ENCODE measurements around the gene ATG2A. TPM values are rescaled to one million over a fixed set of nuclear protein-coding genes. Genes with fewer than 3 reads are reported as not detected.
"Not testable (repeated sequence)": the region's sequence is repeated elsewhere in the genome, so short reads cannot be mapped to it uniquely, and the experiment has no call there.

The ATG2A gene
- total RNA-seq, 1 donor from 2014 or later: 14.1 TPM

DNA sequence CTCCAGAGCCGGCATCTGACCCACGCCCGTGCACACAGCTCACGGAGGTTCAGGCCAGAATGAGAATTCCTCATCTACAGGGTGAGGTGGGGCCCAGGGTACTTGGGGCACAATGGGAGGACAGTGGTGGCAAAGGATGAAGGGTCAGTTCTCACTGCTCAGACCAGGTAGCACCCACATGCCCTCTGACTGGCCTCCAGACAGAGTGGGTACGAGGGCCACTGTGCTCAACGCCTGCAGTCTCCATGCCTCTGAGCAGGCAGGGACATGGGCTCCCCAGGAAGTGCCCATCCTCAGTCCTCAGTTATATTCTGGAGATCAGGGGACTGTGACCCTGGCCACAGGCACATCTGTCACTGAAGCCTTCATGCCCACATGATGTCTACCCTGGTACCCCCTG, 59.5 kb downstream of the ATG2A start:
- no peak for DNase-seq (ENCODE audit: low read depth)

DNA sequence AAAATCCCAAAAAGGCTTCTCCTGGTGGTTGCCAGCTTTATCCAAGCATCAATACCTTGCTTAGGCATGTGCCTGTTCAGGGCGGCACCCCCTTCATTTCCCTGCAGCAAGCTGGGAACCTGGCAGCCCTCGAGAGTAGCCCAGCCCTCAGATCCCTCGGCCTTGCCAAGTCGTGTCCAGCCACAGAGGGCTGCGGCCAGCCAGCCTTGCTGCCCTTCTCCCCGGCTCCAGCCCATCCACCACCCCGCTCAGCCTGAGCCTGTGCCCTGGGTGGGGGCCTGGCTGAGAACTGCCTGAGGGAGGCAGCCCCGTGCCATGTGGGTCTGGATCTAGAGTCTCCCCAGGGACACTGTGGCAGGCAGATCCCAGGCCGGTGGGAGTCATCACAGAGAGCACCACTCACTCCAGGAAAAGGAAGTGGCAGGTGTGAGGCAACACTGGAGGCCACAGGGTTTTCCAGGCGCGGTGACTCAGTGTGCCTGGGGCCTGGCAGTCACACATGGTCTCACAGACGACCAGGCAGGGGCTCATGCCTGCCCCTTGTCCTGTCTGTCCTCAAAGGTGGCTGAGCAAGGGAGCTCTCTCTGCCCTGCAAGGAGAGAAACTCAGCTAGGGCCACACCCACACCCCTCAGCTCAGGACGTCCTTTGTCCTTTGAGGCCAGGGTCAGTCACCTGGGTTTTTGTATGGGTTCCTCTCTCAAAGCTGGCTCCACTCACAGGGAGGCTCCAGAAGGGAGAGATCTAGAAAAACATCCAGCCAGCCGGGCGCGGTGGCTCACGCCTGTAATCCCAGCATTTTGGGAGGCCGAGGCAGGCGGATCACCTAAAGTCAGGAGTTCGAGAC, 60.4 kb downstream of the ATG2A start:
- peak; percentile 98 for DNase-seq (ENCODE audit: low read depth)

DNA sequence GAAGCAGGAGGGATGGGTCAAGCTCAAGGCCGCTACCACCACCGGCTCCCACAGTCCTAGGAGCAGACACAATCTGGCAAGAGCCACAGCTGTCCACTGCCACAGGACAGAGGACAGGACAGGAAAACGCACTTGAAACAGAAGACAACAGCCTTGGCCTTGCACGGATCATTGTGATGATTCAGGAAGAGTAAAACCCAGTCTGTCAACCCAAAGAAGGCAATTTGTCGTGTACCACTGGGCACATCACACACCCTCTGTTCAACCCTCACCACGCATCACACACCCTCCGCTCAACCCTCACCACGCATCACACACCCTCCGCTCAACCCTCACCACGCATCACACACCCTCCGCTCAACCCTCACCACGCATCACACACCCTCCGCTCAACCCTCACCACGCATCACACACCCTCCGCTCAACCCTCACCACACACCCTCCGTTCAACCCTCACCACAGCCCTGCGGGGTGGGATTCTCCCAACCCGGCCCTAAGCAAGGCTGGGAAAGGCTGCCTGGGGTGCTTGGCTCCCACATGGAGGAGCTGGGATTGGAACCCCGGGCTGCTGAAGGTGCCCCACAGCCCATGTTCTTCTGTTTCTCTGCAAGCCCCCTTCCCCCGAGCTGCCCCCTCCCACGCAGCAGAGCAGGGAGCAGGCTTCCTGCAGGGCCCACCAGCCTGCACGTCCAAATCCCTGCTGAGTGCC, 61.3 kb downstream of the ATG2A start:
- no peak for DNase-seq (ENCODE audit: low read depth)

GRCh38 chr11:64854534-64855502, 62.2 kb downstream of the ATG2A start:
- DNase-seq (ENCODE audit: low read depth): peak; percentile 96

- no peak for DNase-seq (ENCODE audit: low read depth)
Observed at GRCh38 chr11:64854157-64854533, 62.9 kb downstream of the ATG2A start.

GRCh38 chr11:64853709-64854108, 63.3 kb downstream of the ATG2A start:
- DNase-seq (ENCODE audit: low read depth): no peak

DNA sequence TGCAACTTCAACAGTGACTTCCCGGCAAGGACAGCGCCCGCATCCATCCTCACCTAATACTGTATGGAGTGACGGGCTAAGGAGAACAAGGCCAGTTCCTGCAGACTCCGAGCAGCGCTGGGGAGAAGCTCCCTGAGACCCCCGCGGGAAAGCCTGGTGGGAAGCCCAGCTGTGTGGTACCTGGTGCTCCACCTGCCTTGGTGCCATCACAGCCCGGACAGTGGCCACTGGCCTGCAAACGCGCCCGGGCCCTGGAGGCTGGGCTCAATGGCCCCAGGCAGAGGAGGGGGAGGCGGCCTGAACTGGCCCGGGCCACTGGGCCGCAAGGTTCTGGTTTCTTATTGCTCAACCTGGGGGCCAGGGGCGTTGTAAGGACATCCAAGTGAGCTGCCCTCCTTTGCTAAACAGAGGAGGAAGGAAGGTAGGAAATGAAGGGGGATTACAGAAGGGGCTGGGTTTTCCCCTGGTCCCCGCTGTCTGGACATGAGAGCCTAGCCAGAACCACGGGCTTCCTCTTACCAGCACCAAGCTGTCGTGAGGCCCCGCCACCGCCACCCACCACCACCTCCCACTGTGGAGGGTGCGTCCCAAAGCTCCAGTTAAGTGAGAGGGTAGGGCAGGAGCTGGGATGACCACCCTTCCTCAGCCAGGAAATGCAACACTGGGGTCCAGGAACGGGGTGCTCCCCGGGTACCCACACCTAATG, 64.1 kb downstream of the ATG2A start:
- DNase-seq (ENCODE audit: low read depth): no peak

- DNase-seq (ENCODE audit: low read depth): no peak
Observed at GRCh38 chr11:64851831-64852351, 65.1 kb downstream of the ATG2A start.

- DNase-seq (ENCODE audit: low read depth): no peak
Observed at GRCh38 chr11:64850979-64851567, 65.9 kb downstream of the ATG2A start.

GRCh38 chr11:64849598-64850356, 67.2 kb downstream of the ATG2A start:
- DNase-seq (ENCODE audit: low read depth): no peak

DNA sequence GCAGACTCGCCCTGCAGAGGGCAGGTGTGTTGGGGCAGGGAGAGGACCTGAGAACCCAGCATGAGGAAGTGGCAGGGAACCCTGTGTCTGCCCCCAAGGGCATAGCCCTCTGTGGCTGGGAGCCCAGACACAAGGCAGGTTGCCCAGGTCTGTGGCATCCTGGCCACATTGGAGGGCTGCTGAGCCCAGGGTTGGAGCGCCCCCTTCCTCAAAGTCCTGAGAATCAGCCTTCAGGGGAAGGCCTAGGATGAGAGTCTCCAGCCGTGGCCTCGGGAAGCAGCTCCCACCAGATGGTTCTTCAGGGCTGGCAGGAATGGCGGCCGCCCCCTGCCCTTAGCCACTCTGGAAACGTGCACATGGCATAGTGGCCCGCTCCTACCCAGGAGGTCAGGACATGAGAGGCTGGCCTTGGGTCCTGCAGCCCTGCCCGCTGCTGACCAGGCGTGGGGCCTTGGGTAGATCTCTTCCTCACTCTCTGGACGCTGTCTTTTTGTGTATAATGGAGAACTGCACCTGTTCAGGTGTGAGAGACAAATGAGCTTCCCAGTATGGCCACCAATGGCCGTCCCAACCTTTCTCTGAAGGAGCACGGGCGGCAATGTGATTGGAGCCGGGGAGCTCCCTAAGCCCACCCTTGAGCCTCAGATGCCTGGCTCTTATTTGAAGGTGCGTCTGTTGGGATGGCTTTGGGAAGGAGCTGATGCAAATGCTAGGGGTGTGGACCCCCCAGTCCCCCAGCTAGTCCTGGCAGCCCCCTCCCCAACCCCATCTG, 68.0 kb downstream of the ATG2A start:
- no peak for DNase-seq (ENCODE audit: low read depth)

GRCh38 chr11:64848214-64848825, 68.7 kb downstream of the ATG2A start:
- no peak for DNase-seq (ENCODE audit: low read depth)

- DNase-seq (ENCODE audit: low read depth): peak; percentile 95
Observed at GRCh38 chr11:64846998-64847666, 69.9 kb downstream of the ATG2A start.

DNA sequence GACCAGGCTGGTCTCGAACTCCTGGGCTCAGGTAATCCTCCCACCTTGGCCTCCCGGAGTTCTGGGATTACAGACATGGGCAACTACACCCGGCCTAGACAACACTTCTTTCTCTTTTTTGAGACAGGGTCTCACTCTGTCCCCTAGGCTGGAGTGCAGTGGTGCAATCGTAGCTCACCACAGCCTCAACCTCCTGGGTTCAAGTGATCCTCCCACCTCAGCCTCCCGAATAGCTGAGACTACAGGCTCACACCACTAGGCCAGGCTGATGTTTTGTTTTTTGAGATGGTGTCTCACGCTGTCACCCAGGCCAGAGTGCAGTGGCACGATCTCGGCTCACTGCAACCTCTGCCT, 71.3 kb downstream of the ATG2A start:
- not testable (repeated sequence) for DNase-seq (ENCODE audit: low read depth)

DNA sequence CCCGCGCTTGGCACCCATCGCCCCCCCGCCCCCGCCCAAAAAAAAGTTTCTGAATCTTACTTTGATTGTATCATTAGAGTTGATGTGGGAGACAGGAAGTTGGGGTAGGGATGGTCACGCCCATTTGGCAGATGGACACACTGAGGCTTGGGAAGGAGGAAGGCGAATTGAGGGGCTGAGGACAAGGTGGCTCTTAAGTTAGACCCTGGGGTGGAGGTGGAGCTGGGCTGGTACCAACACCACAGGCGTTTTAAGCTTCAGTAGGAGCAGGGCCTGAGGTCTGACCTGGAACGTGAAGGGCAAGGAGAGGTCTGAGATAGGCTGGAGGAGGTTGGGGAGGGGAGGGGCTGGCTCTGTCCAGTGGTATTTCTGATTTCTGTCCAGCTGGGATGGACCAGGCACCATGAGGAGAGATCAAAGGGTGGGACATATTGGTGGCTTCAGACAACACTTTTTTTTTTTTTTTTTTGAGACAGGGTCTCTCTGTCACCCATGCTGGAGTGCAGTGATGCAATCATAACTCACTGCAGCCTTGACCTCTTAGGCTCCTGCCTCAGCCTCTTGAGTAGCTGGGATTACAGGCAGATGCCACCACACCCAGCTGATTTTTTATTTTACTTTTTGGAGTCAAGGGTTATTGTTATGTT, 71.8 kb downstream of the ATG2A start:
- DNase-seq (ENCODE audit: low read depth): no peak

All from myocyte (in vitro differentiated cells).